Measurements from ENCODE around the gene CREBBP.

Gene CREBBP

DNA sequence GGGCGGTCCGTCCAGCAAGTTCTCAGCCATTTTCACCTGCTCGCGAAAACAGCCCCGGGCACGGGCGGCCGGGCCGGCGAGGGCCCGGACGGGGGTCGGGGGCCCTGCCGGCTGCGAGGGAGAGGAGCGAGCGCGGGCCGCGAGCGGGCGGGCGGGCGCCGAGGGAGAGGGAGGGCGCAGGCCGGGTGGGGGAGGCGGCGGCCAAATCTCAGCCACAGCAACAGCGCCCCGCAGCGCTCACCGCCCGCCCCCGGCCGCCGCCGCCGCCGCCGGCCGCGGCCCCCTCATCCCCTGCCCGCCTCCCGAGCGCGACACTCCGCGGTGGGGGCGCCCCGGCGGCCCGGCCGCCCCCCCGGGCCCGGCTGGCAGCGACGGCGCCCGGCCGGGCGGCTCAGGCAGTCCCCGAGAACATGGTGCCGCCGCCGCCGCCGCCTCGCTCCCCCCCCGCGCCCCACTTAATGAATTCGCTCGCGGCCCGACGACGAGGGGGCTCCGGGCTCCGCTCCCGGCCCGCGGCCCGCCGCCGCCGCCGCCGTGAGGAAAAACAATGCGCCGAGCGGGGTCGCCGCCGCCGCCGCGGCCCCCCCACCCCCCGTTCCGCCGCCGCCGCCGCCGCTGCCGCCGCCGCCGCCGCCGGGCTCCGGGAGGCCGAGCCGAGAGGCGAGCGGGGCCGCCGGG lies 487 bp downstream of the CREBBP start:
- DNase-seq (ENCODE audit: low read depth): peak; percentile 39

DNA sequence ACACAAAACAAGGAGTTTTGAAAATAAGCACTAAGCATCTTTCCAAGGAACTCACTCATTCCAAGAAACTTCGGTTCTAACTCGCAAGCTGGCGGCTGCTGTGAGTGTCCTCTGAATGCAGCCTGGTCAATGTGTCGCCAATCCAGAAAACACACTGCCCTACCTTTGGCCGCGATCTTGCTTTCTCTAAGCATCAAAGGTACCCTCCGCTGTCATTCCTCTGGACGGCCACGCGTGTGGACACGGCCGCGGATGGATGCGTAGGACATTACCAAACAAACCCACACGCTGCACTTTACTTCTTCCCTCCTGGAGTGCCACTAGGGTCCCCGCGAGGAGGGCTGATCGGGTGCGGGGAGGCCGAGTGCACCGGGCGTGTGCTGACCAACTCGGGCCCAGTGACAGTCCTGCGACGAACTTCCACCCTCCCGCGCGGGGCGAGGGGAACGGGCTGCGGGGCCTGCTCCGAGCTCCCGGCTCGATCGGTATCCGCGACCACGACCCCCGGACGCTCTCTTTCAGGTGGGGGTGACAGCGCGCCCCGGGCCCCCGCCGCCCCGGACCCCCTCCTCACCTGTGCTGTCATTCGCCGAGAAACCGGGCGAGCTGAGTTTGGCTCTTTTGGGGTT lies 1.1 kb downstream of the CREBBP start:
- DNase-seq (ENCODE audit: low read depth): no peak

DNA sequence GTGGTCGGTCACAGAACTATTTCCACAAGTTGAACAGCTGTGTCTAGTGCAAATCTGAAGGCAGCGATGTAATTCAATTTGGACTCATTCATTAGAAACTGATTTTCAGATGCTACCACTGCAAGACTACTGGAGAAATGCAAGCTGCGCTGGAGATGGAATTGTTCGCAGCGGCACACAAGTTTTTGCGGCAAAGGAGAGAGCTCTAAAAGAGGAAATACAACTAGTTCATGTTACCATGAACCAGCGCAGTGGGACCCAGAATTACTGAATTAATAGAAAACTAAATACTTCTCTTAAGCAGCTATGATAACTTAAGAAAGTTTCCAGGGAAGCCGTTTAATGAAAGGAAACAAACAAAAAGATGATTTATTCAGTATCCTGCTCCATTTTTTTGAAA lies 1.9 kb downstream of the CREBBP start:
- no peak for DNase-seq (ENCODE audit: low read depth)

DNA sequence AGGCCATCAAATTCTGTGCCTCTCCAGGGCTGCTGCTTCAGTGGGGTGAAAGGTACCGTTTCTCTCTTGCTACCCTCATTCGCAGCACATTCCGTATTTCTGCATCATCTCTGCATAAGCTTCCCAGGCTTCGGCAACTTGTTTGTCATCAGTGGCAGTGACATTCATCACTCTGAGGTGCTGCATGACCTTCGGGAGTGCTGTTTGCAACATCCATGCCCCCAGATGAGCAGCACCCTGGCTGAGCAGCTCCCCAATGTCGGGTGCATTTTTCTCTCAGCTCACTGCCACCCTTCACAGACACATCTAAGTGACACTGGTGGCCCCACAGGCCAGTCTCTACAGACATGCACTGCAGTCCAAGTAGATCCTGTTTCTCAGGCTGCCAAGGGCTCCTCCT lies 3.8 kb downstream of the CREBBP start:
- DNase-seq (ENCODE audit: low read depth): no peak

DNA sequence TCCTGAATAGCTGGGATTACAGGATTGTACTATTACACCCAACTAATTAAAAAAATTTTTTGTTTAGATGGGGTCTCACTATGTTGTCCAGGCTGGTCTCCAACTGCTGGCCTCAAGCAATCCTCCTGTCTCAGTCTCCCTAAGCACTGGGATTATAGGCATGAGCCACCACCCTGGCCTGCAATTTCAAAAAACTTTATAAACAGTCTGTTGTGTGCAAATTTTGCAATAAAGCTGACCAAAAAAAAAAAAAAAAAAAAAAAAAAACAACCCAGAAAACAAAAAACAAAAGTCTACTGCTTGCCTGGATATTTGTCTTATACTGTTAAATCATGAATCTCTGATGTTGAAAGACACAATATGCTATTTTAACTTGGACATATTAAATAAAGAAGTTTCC lies 4.4 kb downstream of the CREBBP start:
- no peak for DNase-seq (ENCODE audit: low read depth)

DNA sequence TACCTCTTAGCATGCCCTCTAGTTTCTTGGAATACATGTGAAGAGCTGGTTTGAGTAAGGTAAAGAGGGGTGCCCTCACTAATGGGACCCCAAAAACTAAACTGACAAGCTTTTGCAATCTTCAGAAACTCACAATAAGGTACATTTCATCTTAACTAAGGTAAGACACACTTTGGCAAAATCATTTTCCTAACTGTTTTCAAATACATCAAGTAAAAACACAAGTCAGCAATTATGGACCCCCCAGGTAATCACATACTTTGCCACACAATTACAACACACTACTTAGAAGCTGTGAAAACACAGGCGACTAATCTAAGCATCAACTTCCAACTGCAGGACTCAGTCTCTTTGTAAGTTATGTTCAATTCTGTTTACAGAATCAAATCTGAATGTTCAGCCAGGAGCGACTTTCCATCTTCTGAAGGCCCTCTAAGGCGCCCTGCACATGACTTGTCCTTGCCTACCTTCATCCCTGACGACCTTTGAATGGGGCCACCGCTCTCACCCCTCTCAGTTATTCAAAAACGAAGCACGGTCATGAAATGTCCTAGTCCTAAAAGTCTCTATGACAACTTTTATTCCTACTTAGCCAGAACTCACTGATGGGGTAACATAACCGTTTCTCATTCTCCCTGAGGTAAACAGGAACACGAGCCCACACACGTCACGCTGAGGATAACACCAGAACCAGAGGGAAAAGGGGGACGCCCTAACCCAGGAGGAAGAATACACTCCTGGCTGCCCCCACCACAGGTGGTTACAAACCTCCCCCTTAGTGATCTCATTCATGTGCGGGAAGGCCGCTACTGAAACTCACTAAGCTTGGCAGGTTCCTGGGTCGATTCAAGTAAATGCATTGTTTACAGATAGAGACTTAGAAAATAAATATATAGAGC lies 5.5 kb downstream of the CREBBP start:
- no peak for DNase-seq (ENCODE audit: low read depth)

DNA sequence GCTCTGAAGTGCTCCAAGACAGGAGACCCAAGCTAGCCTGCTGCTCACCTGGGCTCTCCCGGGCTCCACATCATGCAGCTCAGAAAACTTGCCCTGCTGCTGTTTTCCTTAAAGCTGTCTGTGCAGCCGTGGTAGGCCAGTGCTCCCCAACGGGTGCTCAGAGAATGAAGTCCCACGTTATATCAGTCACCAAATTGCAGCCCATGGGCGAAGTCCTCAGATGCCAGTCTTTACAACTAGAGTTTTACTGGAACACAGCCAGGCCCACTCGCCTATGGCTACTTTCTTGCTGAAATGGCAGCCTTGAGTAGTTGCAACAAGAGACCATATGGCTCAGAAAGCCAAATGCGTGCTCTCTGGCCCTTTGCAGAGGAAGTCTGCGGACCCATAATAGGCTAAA lies 6.3 kb downstream of the CREBBP start:
- DNase-seq (ENCODE audit: low read depth): no peak

DNA sequence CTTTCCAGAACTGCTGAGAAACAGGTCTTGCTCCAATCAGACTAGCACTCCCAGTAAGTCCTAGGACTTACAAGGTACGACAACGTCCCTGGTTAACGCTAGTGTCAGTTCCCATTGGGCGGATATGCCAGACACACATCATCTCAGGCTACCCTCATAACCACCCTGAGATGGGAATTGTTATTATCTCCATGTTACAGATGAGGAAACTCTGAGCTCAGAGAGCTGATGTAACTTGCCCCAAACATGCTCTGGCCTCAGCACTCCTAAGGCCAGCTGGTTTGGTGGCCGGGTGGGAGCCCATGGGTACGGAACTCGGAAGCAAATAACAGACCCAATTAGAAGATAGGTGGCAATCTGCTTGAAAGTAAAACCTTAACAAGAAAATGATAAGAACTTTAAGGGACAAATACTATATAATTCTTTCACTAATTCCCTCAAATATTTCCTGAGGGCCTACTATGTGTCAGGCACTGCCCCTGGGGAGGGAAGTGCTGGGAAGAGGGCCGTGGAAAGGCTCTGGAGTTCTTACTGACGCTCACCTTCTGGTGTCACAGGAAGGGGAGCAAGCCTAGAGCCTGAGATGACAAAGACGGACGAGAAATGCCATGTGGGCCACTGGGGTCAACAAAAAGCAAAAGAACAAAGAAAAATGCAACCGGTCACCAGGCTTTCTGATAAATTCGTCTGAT lies 6.9 kb downstream of the CREBBP start:
- no peak for DNase-seq (ENCODE audit: low read depth)

DNA sequence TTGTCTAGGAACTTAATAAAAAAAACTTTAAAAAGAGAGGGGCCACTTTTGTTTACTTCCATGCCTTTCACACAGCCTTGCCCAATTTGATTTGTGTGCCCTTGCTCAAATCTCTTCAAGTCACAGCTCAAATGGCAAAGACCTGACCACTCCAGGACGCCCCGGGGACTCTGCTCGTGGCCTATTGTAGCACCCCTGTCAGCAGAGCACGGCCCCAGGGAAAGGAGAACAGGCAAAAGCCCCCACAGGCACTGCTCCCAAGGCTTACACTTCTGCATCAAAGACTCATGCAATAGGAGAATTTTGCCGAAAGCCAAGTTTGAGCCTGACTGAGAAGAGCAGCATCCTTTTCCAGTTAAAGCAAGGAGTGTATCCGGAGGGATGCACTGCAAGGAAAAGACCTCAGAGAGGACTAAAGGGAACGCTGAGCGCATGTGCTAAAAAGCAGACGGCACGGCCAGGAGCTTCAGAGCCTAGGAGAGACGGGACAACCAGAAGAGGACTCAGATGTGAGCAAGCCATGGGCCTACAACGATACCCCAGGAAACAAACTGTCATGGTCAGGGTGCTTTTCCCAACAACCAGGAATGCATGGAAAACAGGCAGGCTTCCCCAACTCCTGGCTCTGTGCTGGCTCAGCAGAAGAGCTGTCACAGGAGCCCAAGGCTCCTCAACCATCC lies 8.2 kb downstream of the CREBBP start:
- no peak for DNase-seq (ENCODE audit: low read depth)

DNA sequence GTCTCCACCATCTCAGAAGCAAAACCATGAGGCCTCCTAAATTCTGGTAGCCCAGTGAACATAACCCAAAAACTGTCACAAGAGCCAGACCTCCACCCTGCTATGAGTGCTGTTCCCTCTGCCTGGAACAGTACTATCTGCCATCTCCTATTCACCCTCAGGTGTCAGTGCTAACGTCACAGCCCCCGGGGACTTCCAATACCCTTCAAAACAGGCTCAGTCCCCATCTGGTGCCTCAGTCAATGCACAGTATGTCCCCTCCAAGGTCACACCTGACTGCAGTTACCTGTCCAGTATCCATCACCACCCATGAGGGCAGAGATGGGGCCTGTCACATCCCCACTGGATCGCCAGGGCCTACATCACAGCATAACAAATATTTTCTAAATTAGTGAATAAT lies 11.5 kb downstream of the CREBBP start:
- no peak for DNase-seq (ENCODE audit: low read depth)

DNA sequence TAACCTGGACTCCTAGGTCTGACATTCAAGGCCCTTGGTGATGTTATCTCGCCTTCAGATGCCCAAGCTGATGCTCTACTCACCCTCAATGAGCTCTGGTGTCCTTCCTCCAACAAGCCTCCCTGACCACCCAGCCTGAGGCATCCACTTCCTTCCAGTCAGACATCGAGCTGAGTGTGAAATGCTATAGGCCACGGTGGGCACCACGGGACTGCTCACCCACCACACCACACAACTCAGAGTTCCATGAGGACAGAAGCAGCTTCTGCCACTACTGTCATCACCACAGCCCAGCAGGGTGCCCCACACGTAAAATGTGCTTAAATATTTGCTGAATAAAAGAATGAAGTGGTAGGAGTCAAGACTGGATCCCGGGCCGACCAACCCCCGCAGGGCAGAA lies 12.0 kb downstream of the CREBBP start:
- DNase-seq (ENCODE audit: low read depth): no peak

DNA sequence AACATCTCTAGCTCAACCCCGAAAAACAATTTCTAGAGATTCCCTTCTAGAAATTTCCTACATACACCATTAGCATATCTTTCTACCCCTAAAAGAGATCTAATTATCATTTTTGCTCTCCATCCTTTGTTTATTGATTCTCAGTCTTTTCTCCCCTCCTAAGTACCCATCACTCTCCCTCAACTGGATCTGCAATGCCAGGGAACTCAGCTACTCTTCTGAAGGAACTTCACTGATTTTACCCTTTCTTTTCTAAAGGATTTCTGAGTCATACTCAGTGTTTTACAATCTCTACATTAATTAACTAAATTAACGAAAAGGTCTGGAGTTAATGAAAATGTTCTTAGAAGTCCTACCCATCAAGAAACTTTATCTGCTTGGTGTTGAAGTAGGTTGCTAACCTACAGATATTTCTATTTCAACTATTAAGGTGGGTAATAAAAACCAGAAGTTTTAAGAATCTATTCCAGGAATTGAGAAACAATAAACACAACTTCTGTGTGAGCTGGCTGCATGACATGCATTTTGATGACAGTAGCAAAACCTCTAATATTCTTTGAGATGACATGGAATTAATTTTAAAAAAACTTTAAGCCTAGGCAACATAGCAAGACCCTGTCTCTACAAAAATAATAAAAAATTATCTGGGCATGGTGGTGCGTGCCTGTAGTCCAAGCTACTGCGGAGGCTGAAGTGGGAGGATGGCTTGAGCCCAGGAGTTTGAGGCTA lies 13.6 kb downstream of the CREBBP start:
- DNase-seq (ENCODE audit: low read depth): no peak

DNA sequence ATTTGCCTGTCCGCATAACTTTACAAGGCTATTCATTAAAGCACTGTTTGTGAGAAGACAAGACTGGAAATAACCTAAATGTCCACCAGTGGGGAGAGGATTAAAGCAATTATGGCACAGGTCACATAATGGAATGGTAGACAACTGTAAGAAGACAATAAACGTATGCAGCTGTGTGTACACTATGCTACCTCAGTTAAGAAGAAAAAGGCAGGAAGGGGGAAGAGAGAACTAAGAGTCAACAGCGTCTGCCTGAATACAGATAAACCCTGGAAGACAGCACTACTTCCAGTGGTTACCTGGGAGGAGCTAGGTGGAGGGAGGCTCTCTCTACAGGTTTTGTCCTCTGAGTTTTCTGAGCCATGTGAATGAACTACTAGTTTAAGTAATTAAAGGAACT lies 15.3 kb downstream of the CREBBP start:
- no peak for DNase-seq (ENCODE audit: low read depth)

DNA sequence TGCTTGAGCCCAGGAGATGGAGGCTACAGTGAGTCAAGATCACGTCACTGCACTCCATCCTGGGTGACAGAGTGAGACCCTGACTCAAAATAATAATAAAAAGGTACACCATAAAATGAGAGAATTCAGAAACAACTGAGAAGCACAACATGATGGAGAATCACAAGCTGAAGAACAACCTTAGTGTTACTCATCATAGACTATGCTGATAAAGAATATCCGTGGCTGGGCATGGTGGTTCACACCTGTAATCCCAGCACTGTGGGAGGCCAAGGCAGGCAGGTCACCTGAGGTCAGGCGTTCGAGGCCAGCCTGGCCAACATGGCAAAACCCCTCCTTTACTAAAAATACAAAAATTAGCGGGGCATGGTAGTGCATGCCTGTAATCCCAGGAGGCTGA lies 16.0 kb downstream of the CREBBP start:
- DNase-seq (ENCODE audit: low read depth): no peak

DNA sequence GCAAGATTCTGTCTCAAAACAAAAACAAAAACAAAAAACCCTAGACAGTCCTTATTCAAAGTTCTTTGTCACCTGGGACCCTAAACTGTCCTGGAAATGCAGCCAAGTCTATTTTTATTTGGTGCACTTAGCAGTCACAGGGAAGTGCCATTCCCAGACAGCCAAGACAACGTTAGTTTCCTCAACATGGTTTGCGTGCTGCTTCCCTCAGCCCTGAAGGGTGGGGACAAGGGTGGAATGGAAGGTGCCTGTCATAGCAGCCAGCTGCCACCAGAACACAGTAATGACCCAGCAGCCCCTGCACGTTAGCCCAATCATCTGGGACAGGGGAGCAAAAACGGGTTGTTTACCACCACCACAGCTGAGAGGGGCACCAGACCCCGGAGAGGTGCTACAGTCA lies 16.9 kb downstream of the CREBBP start:
- no peak for DNase-seq (ENCODE audit: low read depth)

DNA sequence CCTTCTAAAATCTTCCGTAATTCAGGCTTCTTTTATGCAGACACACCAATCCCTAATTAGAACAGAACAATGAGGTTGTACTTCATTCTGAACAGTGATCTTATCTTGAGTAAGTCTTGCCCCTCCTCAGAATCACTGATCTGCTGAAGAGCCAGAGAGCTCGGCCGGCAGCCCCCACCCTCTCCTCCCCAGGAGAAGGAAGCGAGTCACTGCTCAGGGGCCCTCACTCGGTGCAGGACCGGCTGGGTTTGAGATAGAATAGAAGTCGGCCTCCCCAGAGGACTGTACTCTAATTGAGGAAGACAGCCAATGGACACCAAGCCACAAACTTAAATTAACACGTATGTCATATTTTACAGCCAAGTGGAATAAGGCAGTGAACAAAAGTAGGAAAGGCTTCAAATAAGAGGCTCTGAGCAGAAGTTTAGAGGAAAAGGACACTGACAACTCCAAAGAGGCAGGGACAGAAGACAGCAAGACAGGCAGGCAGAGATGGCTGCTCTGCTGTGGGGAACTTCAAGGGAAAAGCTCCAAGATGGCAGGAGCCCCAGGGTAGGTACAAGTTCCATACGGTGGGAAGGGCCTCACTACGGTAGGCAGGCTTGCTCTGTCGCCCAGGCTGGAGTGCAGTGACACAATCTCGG lies 18.6 kb downstream of the CREBBP start:
- DNase-seq (ENCODE audit: low read depth): no peak

DNA sequence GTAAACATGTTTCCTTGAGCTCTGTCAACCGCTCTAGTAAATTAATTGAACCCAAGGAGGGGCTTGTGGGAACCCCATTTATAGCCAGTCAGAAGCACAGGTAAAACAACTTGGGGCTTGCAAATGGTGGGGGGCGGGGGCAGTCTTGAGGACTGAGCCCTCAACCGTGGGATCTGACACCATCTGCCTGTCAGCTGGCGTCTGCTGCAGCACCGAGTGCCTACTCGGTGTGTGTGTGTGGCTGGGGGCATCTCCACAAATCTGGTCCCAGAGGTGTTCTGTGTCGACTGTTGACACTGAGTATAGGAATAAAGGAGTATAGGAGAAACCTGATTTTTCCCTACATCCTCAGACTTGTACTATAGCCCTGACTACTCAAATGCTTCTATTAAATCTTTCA lies 20.6 kb downstream of the CREBBP start:
- DNase-seq (ENCODE audit: low read depth): no peak

DNA sequence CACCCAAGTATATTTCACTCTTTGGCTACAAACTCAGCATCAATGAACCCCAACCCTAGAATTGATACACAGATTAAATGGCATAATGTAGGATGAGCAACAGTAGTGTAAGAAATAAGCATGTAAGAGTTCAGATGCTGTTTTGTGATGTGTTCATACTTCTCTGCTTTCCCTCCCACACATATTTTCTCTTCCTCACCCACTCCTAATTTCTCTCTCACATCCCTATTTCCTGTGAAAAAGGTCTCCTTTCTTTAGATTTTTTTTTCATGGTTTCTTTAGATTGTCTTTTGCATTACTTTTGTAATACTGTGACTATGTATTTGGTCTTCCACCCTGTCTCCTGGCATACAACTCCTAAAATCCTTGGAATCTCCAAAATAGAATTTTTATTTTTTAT lies 21.7 kb downstream of the CREBBP start:
- DNase-seq (ENCODE audit: low read depth): no peak

DNA sequence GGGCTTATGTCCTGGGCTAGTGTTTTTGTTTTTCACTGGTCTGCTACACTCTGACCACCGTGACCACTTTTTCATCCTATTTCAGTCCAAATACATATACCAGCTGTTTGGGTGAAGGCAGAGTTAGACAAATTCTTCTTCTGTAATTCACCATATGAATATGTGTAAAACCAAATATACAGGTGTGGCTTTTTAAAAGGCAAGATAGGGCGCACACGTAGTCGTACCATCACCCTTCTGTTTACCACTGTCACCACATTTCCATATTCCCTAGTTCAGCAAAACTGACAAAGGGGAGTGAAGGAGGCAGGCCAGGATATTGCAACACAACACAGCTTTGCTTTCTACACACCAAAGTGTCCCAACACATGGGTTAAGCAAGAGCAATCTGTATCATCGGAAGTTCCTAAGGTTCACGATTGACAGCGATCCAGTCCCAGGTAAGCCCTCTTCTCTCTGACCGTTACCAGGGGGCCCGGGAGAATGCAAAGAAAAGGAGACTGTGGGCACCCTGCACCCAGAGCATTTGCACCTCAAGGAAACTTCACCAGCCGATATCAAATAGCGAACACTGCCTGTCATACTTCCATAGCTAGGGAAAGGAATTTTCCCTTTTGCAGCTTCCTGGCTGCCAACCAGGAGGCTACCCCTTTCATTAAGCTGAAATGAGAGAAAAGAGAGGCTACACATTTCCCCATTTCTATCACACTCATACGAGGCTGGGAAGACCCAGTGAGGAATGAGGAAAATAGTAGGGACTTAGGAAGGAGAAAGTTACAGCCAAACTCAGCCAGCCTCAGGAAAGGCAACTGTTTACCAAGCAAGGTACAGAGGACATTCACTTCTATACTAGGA lies 23.1 kb downstream of the CREBBP start:
- no peak for DNase-seq (ENCODE audit: low read depth)

Measured in stimulated activated CD8-positive, alpha-beta memory T cell treated with anti-CD3 and anti-CD28 coated beads, Interleukin-15, amount 100 ng/mL, for 1 hour (primary cell).